HFFc6 (cell line): ENCODE data around the gene RPAP3. TPM values are rescaled to one million over a fixed set of nuclear protein-coding genes. Genes with fewer than 3 reads are reported as not detected.

ENCODE experiments used
- DNase-seq: peaks from one replicate; pipeline ENCODE4 v3.0.0-alpha.2; 2018
- H3K27ac Mint-ChIP-seq: 2 replicates; pipeline ENCODE4 v1.8.0; 2020; ENCODE audit warnings: mild to moderate bottlenecking, mixed read lengths
- H3K27me3 Mint-ChIP-seq: 2 replicates; pipeline ENCODE4 v1.8.0; 2021; ENCODE audit warnings: mild to moderate bottlenecking, moderate library complexity, mixed read lengths; ENCODE audit not compliant: insufficient read depth
- H3K36me3 Mint-ChIP-seq: 2 replicates; pipeline ENCODE4 v1.8.0; 2021; ENCODE audit warnings: low read depth, mixed read lengths
- H3K4me1 Mint-ChIP-seq: 2 replicates; pipeline ENCODE4 v1.8.0; 2020; ENCODE audit warnings: low read depth, mixed read lengths
- H3K4me3 Mint-ChIP-seq: 2 replicates; pipeline ENCODE4 v1.8.0; 2020; ENCODE audit warnings: mild to moderate bottlenecking, moderate library complexity, mixed read lengths
- H3K9me3 Mint-ChIP-seq: 2 replicates; pipeline ENCODE4 v1.8.0; 2020; ENCODE audit warnings: mild to moderate bottlenecking, mixed read lengths
- CTCF ChIP-seq: fragments of 200-600 bp; sonication (generic); IDR thresholded peaks from 2 replicates; pipeline ENCODE4 v1.5.0; 2021; ENCODE audit warnings: antibody characterized with exemption, mild to moderate bottlenecking
- total RNA-seq, 6 experiments: library from RNA; stranded (reverse); fragmentation: NEBNext Ultra II Directional; extraction: Animal tissue kit (Norgen Biotek cat#: 25700); gene quantifications; 2 replicates in 1 of 6; 3 replicates in 5 of 6; pipeline ENCODE4 v1.2.3, GENCODE V29; 2021

The RPAP3 gene
- total RNA-seq, 6 experiments from 2014 or later, result 26.3 to 43.4 (median 39.0) TPM

- no peak for TF ChIP-seq CTCF
- Mint-ChIP-seq H3K27ac (no peak overlapping the region), H3K36me3 (no peaks in the 10 kb centered on the region), H3K4me1 (peaks cover 40% of the 10 kb centered on the region), H3K4me3 (no peak overlapping the region), H3K27me3 (peaks cover 5% of the 10 kb centered on the region), H3K9me3 (no peaks in the 10 kb centered on the region)
- no peak for DNase-seq
Measured at GRCh38 chr12:47733142-47733541, 27.3 kb upstream of the RPAP3 start.

- no peaks in the 10 kb centered on the region for H3K36me3 Mint-ChIP-seq
- no peak for TF ChIP-seq CTCF
- no peaks in the 10 kb centered on the region for H3K9me3 Mint-ChIP-seq
- H3K4me1 Mint-ChIP-seq, result peaks cover 44% of the 10 kb centered on the region
- no peak overlapping the region for H3K4me3 Mint-ChIP-seq
- peaks cover 5% of the 10 kb centered on the region for H3K27me3 Mint-ChIP-seq
- DNase-seq, result no peak
- H3K27ac Mint-ChIP-seq, result no peak overlapping the region
Measured at GRCh38 chr12:47732504-47732903, 26.7 kb upstream of the RPAP3 start.

- no peak for TF ChIP-seq CTCF
- no peaks in the 10 kb centered on the region for H3K9me3 Mint-ChIP-seq
- H3K27me3 Mint-ChIP-seq, result peaks cover 5% of the 10 kb centered on the region
- DNase-seq, result no peak
- H3K27ac Mint-ChIP-seq, result no peak overlapping the region
- H3K4me1 Mint-ChIP-seq, result peaks cover 44% of the 10 kb centered on the region
- H3K36me3 Mint-ChIP-seq, result no peaks in the 10 kb centered on the region
- no peak overlapping the region for H3K4me3 Mint-ChIP-seq
Measured at GRCh38 chr12:47731723-47732122, 25.9 kb upstream of the RPAP3 start.

GRCh38 chr12:47730341-47730744, 24.5 kb upstream of the RPAP3 start:
- peak; percentile 54 for DNase-seq
- peaks cover 57% of the 10 kb centered on the region for H3K4me1 Mint-ChIP-seq
- no peak for TF ChIP-seq CTCF
- no peaks in the 10 kb centered on the region for H3K9me3 Mint-ChIP-seq
- H3K4me3 Mint-ChIP-seq, result peak overlapping the region; percentile 51
- peak overlapping the region; percentile 70 for H3K27ac Mint-ChIP-seq
- no peaks in the 10 kb centered on the region for H3K36me3 Mint-ChIP-seq
- peaks cover 5% of the 10 kb centered on the region for H3K27me3 Mint-ChIP-seq

GRCh38 chr12:47729233-47729632, 23.4 kb upstream of the RPAP3 start:
- peak; percentile 74 for DNase-seq
- Mint-ChIP-seq H3K4me1 (peaks cover 60% of the 10 kb centered on the region), H3K27ac (peak overlapping the region; percentile 7), H3K27me3 (peaks cover 7% of the 10 kb centered on the region), H3K9me3 (no peaks in the 10 kb centered on the region), H3K36me3 (no peaks in the 10 kb centered on the region), H3K4me3 (no peak overlapping the region)
- TF ChIP-seq CTCF, result no peak

- DNase-seq, result peak; percentile 76
- peak overlapping the region; percentile 85 for H3K27ac Mint-ChIP-seq
- no peak overlapping the region; the same call in 1 of the 2 replicates for H3K4me3 Mint-ChIP-seq
Measured at GRCh38 chr12:47725893-47726292, 20.1 kb upstream of the RPAP3 start.

More at GRCh38 chr12:47725893-47726292, 20.1 kb upstream of the RPAP3 start:
- no peaks in the 10 kb centered on the region for H3K36me3 Mint-ChIP-seq
- H3K9me3 Mint-ChIP-seq, result no peaks in the 10 kb centered on the region
- H3K4me1 Mint-ChIP-seq, result peaks cover 65% of the 10 kb centered on the region
- H3K27me3 Mint-ChIP-seq, result peaks cover 2% of the 10 kb centered on the region; the same call in 1 of the 2 replicates
- no peak for TF ChIP-seq CTCF
